Breast epithelium (tissue), 4 donors: ENCODE data around the gene ACTRT2. TPM values are rescaled to one million over a fixed set of nuclear protein-coding genes. Genes with fewer than 3 reads are reported as not detected.

Experiments used
- DNase-seq, 2 donors: peaks; one replicate each; pipeline ENCODE4 v3.0.0-alpha.2; 2019; ENCODE audit warnings: low spot score in 2 of 2
- H3K27ac ChIP-seq, 2 donors: fragments of 200-600 bp; sonication (generic) in 1 of 2; one replicate each; pipeline ENCODE4 v1.5.1; 2016 to 2019; ENCODE audit warnings: mild to moderate bottlenecking in 1 of 2
- H3K27me3 ChIP-seq, 2 donors: fragments of 200-600 bp; sonication (generic) in 1 of 2; one replicate each; pipeline versions ENCODE4 v1.5.1 to v1.6.0; 2017 to 2019; ENCODE audit warnings: control low read depth in 1 of 2, mild to moderate bottlenecking in 1 of 2
- H3K36me3 ChIP-seq: fragments of 200-600 bp; one replicate; pipeline ENCODE4 v1.5.1; 2019
- H3K4me1 ChIP-seq, 2 donors: fragments of 200-600 bp; sonication (generic); one replicate each; pipeline ENCODE4 v1.5.1; 2016 to 2019; ENCODE audit warnings: control low read depth in 1 of 2
- H3K4me3 ChIP-seq, 3 donors: fragments of 200-600 bp; sonication (generic); 1 replicate in 2 of 3; 2 replicates in 1 of 3; pipeline ENCODE4 v1.5.1; 2016 to 2019; ENCODE audit warnings: mild to moderate bottlenecking in 3 of 3, moderate library complexity in 2 of 3
- H3K9me3 ChIP-seq, 2 donors: fragments of 200-600 bp; sonication (generic) in 1 of 2; one replicate each; pipeline ENCODE4 v1.5.1; 2016 to 2019; ENCODE audit warnings: control low read depth in 1 of 2
- CTCF ChIP-seq, 3 donors: fragments of 450-650 bp; IDR thresholded peaks; one replicate each; pipeline ENCODE4 v1.5.1; 2016 to 2017; ENCODE audit warnings: antibody characterized with exemption in 3 of 3, mild to moderate bottlenecking in 3 of 3, moderate library complexity in 3 of 3
- POLR2A ChIP-seq: fragments of 450-650 bp; IDR thresholded peaks from one replicate; pipeline ENCODE4 v1.6.1; 2016; ENCODE audit warnings: antibody characterized with exemption, mild to moderate bottlenecking, moderate library complexity
- POLR2AphosphoS5 ChIP-seq, 3 donors: sonication (generic); formaldehyde crosslinking; IDR thresholded peaks; one replicate each; pipeline ENCODE4 v1.6.1; 2017; ENCODE audit warnings: antibody characterized with exemption in 3 of 3
- intact Hi-C: fragments of 100-400 bp; cut with DNase I; formaldehyde crosslinking; loops from one replicate; pipeline ENCODE4 v1.15.1; 2023; ENCODE audit warnings: low total_unique reads
- total RNA-seq, 3 donors: library from RNA; depleted of rRNA; stranded (reverse); fragments of >200 nt; gene quantifications; one replicate each; pipeline ENCODE4 v1.1.0, GENCODE V29; 2016

ACTRT2 gene
- total RNA-seq, 3 donors from 2014 or later, result not detected

- Histone ChIP-seq H3K27me3 (peaks cover 0 to 66% of the 10 kb centered on the region in 2 donors), H3K9me3 (peaks cover 6 to 23% of the 10 kb centered on the region in 2 donors), H3K4me3 (no peak overlapping the region), H3K4me1 (no peaks in the 10 kb centered on the region), H3K36me3 (no peaks in the 10 kb centered on the region), H3K27ac (no peak overlapping the region)
- DNase-seq, result peak in 1 of 2 donors; percentile 19
- TF ChIP-seq POLR2A (no peak), POLR2AphosphoS5 (IDR thresholded peaks at IDR 0.05) (no peak), CTCF (IDR thresholded peaks at IDR 0.05) (no peak)
- intact Hi-C loops, result loop anchor here (10.0 kb wide), 1 partner anchor 511 kb away; no protein-coding TSS in a partner anchor
These were observed 15.5 kb upstream of the ACTRT2 start for GRCh38 chr1:3005771-3006170.

DNA sequence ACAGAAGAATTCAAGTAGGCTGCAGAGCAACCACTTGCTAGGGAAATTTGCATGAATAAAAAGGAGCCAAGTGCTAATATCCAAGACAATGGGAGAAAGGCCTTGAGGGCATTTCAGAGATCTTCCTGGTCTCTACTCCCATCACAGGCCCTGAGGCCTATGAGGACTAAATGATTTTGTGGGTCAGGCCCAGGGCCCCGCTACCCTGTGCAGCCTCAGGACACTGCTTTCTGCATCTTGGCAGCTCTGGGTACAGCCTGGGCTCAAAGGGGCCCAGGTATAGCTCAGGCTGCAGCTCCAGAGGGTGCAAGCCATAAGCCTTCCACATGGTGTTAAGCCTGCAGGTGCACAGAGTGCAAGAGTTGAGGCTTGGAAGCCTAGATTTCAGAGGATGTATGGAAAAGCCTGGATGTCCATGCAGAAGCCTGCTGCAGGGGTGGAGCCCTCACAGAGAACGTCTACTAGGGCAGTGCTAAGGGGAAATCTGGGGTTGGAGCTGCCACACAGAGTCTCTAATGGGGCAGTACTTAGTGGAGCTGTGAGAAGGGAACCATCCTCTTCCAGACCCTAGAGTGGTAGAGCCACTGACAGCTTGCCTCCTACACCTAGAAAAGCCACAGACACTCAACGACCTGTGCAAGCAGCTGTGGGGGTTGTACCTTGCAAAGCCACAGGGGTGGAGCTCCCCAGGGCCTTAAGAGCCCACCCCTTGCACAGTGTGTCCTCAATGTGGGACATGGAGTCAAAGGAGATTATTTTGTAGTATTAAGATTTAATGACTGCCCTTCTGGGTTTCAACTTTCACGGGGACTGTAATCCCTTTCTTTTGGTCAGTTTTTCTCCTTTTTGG, 13.7 kb upstream of the ACTRT2 start:
- Histone ChIP-seq H3K4me3 (no peak overlapping the region), H3K36me3 (no peaks in the 10 kb centered on the region), H3K4me1 (no peaks in the 10 kb centered on the region), H3K27me3 (peaks cover 0 to 72% of the 10 kb centered on the region in 2 donors), H3K9me3 (peaks cover 6 to 23% of the 10 kb centered on the region in 2 donors), H3K27ac (no peak overlapping the region)
- no peak for TF ChIP-seq POLR2AphosphoS5 (IDR thresholded peaks at IDR 0.05)
- no peak for TF ChIP-seq CTCF (IDR thresholded peaks at IDR 0.05)
- no peak for TF ChIP-seq POLR2A
- peak in 1 of 2 donors; percentile 19 for DNase-seq
- intact Hi-C loops, result loop anchor here (10.0 kb wide), 1 partner anchor 513 kb away; no protein-coding TSS in a partner anchor

DNA sequence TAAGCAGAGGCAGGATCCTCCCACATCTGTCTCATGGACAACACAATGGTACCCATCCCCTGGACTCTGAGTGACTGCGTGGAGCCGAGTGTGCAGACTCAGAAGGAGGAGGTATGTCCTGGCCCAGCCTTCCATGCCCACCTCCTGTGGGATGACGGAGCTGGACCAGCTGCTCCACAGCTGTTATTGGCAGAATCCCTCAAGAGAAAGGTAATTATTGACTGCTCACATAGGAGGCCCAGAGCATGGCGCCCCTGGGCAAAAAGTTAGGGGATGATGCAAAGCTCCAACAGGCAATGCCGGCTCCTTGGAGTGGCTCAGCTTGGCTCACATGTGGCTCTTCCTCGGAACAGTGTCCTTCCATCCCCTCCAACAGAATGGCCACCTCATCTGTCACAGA, 12.2 kb upstream of the ACTRT2 start:
- TF ChIP-seq POLR2A (no peak), CTCF (IDR thresholded peaks at IDR 0.05) (no peak), POLR2AphosphoS5 (IDR thresholded peaks at IDR 0.05) (no peak)
- Histone ChIP-seq H3K4me1 (no peaks in the 10 kb centered on the region), H3K27me3 (peaks cover 0 to 71% of the 10 kb centered on the region in 2 donors), H3K4me3 (no peak overlapping the region), H3K9me3 (peaks cover 6 to 23% of the 10 kb centered on the region in 2 donors), H3K27ac (no peak overlapping the region), H3K36me3 (no peaks in the 10 kb centered on the region)
- intact Hi-C loops, result loop anchor here (10.0 kb wide), 1 partner anchor 514 kb away; no protein-coding TSS in a partner anchor
- peak in 1 of 2 donors; percentile 24 for DNase-seq

DNA sequence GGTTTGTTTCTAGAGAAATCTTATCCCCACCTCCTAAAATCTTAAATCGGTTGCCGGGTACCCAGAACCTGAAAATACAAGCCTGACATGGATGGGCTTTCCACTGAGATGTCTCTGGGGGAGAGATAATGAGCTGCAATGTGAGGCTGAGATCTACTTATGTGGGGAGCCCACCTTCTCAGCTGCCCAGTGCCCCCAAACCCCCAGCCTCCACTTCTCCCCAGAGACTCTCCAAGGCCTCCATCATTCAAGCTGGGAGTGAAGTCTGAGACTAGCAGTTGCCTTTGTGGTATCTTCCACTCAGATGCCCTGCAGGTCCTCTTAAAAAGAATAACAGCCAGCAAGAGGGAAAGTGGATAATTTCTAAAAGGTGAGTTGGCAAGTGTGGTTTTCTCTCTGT, 11.7 kb upstream of the ACTRT2 start:
- peaks cover 6 to 23% of the 10 kb centered on the region in 2 donors for H3K9me3 ChIP-seq
- H3K27ac ChIP-seq, result no peak overlapping the region
- no peaks in the 10 kb centered on the region for H3K4me1 ChIP-seq
- TF ChIP-seq POLR2A (no peak), CTCF (IDR thresholded peaks at IDR 0.05) (no peak), POLR2AphosphoS5 (IDR thresholded peaks at IDR 0.05) (no peak)
- no peaks in the 10 kb centered on the region for H3K36me3 ChIP-seq
- peaks cover 0 to 71% of the 10 kb centered on the region in 2 donors for H3K27me3 ChIP-seq
- no peak overlapping the region for H3K4me3 ChIP-seq
- DNase-seq, result no peak
- intact Hi-C loops, result loop anchor here (10.0 kb wide), 1 partner anchor 515 kb away; no protein-coding TSS in a partner anchor

DNA sequence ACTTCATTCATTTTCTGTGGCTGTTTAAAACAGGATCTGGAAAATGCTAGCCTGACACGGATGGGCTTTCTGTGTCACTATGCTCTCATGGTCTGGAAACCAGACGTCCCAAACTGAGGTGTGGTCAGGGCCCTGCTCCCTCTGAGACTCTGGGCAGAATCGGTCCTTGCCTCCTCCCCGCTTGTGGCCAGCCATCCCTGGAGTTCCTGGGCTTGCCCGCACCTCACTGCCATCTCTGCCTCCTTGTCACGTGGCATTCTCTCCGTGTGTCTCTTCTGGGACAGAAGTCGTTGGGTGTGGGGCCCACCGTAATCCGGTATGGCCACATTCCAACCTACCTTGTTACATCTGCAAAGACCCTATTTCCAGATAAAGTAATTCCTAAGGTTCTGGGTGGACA, 10.1 kb upstream of the ACTRT2 start:
- peak in 1 of 2 donors; percentile 35 for DNase-seq
- Histone ChIP-seq H3K4me3 (no peak overlapping the region), H3K27me3 (peaks cover 0 to 72% of the 10 kb centered on the region in 2 donors), H3K36me3 (no peaks in the 10 kb centered on the region), H3K4me1 (no peaks in the 10 kb centered on the region), H3K9me3 (peaks cover 6 to 23% of the 10 kb centered on the region in 2 donors), H3K27ac (no peak overlapping the region)
- no peak for TF ChIP-seq CTCF (IDR thresholded peaks at IDR 0.05)
- TF ChIP-seq POLR2A, result no peak
- no peak for TF ChIP-seq POLR2AphosphoS5 (IDR thresholded peaks at IDR 0.05)
- intact Hi-C loops, result loop anchor here (10.0 kb wide), 1 partner anchor 404 kb away; no protein-coding TSS in a partner anchor
